Activated CD8-positive, alpha-beta memory T cell treated with anti-CD3 and anti-CD28 coated beads, Interleukin-2, amount 50 U/mL, for 24 hours (primary cell): ENCODE data around the gene IFT20.

Source experiments
- DNase-seq: peaks from one replicate; pipeline ENCODE4 v3.0.0-alpha.2; 2020; ENCODE audit errors: extremely low read depth

Gene IFT20

GRCh38 chr17:28335201-28335958 lies at the start of gene IFT20, which contains the start of gene TNFAIP1:
Gene IFT20 (minus strand): TSS chr17:28335472. CDS start chr17:28331985, 3,487 bp downstream.
Gene TNFAIP1 (plus strand): TSS chr17:28335761. CDS start chr17:28339522, 3,761 bp downstream.
- DNase-seq, result peak; percentile 96

GRCh38 chr17:28385037-28385400 lies 49.7 kb upstream of the IFT20 start:
- no peak for DNase-seq

DNA sequence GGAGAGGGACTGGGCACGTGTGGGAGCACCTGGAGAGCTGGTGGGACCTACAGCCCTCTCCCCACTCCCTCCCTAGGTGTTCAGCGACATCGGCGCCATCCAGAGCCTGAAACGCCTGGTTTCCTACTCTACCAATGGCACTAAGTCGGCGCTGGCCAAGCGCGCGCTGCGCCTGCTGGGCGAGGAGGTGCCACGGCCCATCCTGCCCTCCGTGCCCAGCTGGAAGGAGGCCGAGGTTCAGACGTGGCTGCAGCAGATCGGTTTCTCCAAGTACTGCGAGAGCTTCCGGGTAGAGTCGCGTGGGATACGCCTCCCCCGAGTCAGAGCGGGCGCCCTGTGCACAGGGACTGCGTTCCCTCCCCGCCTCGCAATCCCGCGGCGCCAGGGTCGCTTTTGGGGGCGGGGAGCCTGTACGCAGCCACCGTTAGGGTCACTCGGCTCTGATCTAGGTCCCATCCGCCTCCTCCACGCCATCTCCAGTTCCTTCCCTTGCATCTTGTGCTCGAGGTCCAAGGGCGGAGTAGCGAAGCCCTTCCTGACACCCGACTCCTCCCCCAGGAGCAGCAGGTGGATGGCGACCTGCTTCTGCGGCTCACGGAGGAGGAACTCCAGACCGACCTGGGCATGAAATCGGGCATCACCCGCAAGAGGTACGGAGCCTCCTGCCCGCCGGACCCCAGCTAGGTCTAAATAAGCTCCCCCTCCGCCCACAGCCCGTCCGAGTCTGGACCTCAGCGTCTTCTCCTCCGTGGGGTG lies 49.2 kb upstream of the IFT20 start:
- DNase-seq, result peak; percentile 36

- DNase-seq, result no peak
These were observed 46.0 kb upstream of the IFT20 start for GRCh38 chr17:28381141-28381825.

DNA sequence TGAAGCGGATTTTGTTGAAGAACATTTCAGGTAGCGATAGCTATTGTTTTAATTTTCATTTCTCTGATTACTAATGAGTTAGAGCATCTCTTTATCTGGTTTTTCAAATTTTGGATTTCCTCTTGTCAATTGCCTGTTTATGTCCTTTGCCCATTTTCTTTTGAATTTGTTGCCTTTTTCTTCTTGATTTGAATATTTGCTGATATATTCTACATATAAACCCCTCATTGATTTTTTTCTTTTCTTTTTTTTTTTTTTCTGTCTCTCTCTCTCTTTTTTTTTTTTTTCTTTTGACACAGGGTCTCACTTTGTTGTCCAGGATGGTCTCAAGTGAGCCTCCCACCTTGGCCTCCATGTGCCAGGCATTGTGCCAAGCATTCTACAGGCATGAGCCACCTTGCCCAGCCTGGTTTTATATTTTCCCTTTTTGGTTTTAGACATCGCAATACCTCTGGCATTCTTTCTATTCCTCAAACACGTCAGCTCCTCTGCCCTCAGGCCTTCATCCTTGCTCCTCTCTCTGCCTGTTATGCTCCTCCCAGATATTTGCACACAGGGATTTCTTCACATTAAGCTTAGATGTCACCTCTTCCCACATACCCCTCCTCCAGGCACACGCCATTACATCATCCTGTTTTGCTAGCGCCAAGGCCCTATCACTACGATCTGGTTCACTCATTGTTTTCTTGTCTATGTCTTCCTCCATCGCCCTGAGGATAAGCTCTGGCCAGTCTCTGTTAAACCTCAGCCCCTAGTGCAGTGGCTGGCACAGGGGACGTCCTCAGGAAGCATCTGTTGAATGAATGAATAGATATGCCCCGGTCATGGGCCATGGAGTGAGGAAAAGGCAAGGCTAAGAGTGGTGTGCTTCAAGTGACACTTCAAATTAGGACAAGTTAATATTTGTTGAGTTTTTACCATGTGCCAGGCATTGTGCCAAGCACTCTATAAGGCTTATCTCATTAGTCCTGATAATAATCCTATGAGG lies 44.8 kb upstream of the IFT20 start:
- no peak for DNase-seq

DNA sequence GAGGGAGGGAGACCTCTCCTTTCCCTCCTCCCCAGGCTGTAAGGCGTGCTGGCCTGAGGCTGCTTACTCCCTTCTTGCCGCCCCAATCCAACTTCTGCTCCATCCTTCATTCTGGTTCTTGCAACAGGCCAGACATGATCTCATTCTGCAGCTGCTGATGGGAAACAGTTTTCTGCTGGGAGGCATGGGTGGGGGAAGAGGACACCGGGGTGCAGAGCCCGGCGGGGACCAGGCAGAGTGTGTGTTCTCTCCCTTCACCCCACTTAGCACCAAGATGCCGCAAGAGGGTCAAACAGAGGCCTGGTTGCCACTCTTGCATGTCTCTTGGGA lies 37.6 kb upstream of the IFT20 start:
- no peak for DNase-seq

DNA sequence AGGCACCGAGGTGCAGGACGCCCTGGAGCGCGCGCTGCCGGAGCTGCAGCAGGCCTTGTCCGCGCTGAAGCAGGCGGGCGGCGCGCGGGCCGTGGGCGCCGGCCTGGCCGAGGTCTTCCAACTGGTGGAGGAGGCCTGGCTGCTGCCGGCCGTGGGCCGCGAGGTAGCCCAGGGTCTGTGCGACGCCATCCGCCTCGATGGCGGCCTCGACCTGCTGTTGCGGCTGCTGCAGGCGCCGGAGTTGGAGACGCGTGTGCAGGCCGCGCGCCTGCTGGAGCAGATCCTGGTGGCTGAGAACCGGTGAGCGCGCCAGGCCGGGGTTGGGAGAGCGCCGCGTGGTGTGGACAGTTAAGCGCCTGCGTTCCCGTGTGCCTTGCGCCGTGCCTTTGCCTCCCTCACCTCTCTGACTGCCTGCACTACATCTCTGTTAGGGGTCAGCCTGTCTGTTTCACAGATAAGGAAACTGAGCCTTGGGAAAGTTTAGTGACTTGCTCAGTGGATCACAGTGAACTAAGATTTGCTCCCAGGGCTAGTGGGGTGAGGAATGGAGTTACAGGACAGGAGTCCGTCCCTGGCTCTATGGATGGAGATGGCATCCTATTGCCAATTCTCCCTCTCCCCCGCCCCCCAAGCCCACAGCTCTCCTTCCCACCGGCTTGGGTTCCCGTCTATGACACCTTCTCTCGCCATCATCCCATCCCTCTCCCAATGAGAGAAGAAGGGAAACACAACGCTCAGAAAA lies 37.1 kb upstream of the IFT20 start:
- DNase-seq, result no peak

- DNase-seq, result peak; percentile 71
These were observed 36.3 kb upstream of the IFT20 start, which contains the start of gene SARM1 for GRCh38 chr17:28371245-28372202. Gene SARM1 (plus strand): TSS chr17:28371694. CDS start chr17:28372033, 339 bp downstream.

- DNase-seq, result no peak
These were observed 35.5 kb upstream of the IFT20 start for GRCh38 chr17:28370744-28371103.

DNA sequence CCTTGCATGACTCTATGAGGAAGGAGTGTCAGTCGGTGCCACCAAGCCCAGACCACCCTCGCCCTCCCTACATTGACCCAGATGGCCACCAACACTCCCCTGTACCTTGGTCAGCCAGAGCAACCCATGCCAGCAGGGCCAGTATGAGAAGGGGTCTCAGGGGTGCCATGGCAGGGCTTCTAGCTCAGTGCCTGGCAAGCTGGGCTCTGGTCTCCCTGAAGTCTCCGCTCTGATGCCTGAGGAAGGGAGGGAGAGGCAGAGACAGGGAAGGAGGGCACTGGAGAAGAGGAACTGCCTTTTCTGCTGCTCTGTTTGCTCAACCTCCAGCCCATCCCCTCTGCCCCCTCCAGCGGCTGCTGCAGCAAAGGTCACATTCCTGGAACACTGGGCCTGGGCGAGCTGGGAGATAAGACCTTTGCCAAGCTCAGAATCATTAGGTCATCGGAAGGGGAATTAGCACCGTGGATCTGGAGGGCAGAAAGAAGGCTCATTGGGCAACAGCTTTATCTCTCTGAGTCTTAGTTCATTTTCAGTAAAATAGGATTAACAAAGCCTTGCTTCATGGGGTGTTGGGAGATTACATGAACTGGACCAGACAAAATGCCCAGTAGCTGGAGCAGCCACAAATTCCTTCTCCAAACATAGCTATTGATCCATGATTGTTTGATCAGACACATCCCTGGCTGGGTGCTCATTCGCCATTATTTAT lies 34.9 kb upstream of the IFT20 start, which contains the start of gene VTN:
Gene VTN (minus strand): TSS at position 273 of the 709 bp plus-strand sequence. CDS start 104 bp downstream, at position 169.
- DNase-seq, result no peak

DNA sequence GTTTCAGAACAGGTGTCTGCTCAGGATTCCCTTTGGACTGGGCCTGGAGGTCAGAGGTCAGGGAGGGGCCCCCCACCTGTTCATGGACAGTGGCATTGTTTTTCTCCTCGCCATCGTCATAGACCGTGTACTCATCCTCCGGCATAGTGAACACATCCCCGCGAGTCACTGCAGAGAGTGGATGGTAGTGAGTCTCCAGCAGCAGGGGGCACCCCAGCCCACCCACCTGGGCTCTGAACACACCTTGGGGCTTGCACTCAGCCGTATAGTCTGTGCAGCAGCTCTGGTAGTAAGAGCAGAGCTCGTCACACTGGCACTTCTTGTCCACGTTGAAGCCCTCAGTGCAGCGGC lies 34.4 kb upstream of the IFT20 start:
- no peak for DNase-seq

- no peak for DNase-seq
These were observed 33.8 kb upstream of the IFT20 start for GRCh38 chr17:28368915-28369683.

GRCh38 chr17:28368306-28368831 lies 33.1 kb upstream of the IFT20 start:
- no peak for DNase-seq

- no peak for DNase-seq
These were observed 32.5 kb upstream of the IFT20 start for GRCh38 chr17:28367641-28368305.

DNA sequence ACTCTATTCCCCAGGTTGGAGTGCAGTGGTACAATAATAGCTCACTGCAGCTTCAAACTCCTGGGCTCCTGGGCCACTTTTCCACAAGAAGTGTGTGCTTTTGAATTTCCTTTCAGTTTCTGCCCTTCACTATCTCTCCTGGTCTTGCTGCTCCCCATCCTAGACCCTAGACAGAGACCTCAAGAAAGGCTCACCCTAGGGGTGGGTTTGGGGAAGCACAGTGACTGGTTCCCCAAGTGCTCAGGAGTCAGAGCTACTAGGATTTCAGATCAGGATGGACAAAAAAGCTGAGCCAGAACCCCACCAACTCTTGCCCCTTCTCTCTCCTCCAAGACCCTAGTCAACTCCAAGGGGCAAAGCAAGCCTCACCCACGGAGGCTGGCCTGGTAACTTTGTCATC lies 31.3 kb upstream of the IFT20 start:
- DNase-seq, result no peak

DNA sequence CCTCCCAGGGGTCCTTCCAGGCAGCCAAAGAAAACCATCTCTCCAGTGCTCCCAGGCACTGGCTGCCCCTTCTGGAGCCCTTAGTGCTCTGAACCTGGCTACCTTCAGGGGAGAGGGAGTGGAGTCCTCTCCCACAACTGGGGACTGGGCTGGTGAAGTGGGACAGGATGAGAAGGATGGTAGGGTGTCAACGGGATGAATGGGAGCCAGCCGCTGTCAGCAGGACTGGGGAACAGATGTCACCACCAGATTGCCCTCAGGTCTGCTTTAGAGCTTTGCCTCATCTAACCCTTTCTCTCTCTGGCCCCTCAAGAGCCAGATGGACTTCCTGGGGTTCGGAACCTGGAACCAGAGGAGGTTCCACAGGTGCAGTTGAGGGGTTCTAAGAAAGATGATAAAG lies 30.2 kb upstream of the IFT20 start:
- DNase-seq, result no peak

- DNase-seq, result no peak
These were observed 29.5 kb upstream of the IFT20 start, which contains the start of gene SEBOX for GRCh38 chr17:28364665-28365363. Gene SEBOX (minus strand): TSS chr17:28365199. CDS start chr17:28365151, 48 bp downstream.
